LNCAP (cell line): ENCODE measurements around the gene KCNJ14.

ENCODE experiments used
- CTCF ChIP-seq: fragments of 450-650 bp; IDR thresholded peaks from 2 replicates; pipeline ENCODE4 v1.5.1; 2017; ENCODE audit warnings: mild to moderate bottlenecking

KCNJ14 gene

GRCh38 chr19:48455171-48455907 is at the start of gene KCNJ14:
TSS of gene KCNJ14 (plus strand) at chr19:48455574. CDS start at chr19:48461725, 6,151 bp downstream.
- TF ChIP-seq CTCF = no peak

GRCh38 chr19:48405850-48406249 is 49.5 kb upstream of the KCNJ14 start:
- no peak for TF ChIP-seq CTCF

GRCh38 chr19:48413879-48414587 is 41.3 kb upstream of the KCNJ14 start:
- no peak for TF ChIP-seq CTCF

GRCh38 chr19:48415395-48415794 is 40.0 kb upstream of the KCNJ14 start:
- no peak for TF ChIP-seq CTCF

GRCh38 chr19:48415806-48416221 is 39.6 kb upstream of the KCNJ14 start:
- no peak for TF ChIP-seq CTCF

- no peak for TF ChIP-seq CTCF
Observed at GRCh38 chr19:48417421-48417820, 38.0 kb upstream of the KCNJ14 start.

- no peak for TF ChIP-seq CTCF
Observed at GRCh38 chr19:48418317-48419064, 36.9 kb upstream of the KCNJ14 start.
